Effector CD4-positive, alpha-beta T cell (primary cell): ENCODE data around the gene FGFR2.

Experiments
- DNase-seq: peaks from one replicate; pipeline ENCODE4 v3.0.0-alpha.2; 2020

FGFR2 gene

GRCh38 chr10:121484816-121485215 is 113.4 kb downstream of the FGFR2 start:
- no peak for DNase-seq

DNA sequence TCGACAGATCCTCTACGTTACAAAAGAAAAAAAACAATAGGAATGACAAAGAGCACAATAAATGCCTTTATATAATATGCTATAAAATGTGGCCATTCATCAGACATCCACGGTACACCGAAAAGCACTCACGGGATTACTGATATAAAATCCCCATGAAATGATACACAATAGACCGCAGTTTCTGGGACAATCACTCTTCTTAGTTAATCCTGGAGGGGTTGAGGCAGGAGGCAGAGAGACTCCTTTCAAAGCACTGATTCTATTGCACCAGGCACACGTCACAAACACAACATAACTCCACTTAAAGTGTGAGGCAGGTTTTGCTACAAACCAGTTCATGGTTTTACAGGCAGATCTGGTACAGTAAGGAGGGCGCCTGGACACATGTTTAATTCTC is 113.8 kb downstream of the FGFR2 start:
- DNase-seq, result no peak

DNA sequence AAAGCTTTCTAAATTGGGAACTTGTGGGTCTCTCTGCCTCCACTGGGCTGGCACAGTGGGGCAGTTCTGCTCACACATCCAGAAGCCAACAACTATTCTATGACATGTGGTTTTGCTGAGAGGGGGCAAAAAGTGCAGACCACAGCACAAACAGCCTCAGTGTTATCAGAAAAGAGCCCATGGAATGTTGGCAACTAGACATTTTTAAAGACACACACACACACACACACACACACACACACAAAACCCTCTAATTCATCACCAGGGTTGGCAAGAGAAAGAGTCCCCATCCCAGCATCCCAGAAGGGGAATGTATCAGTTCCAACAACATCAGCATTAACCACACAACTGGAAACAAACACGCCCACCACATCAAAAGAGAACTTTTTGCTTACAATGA is 117.1 kb downstream of the FGFR2 start:
- no peak for DNase-seq

DNA sequence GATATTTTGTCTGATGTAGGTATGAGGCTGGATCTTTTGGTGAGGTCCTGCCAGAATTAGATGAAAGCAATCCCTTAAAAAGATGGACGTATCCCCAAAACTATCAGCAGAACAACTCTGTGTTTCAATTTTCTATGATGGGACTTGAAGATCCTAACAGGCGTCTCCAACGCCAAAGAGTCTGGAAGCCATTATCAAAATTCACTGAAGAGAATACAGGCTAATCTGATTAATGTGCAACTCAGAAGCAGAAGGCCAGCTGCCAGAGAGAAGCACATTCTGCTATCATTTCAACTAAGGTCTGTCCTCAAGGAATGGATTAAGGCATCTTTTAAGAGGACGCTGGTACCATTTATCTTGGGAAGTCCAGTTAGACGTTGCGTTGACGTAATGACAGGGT is 119.7 kb downstream of the FGFR2 start:
- DNase-seq, result no peak

GRCh38 chr10:121469797-121470606 is 128.2 kb downstream of the FGFR2 start:
- DNase-seq, result no peak

DNA sequence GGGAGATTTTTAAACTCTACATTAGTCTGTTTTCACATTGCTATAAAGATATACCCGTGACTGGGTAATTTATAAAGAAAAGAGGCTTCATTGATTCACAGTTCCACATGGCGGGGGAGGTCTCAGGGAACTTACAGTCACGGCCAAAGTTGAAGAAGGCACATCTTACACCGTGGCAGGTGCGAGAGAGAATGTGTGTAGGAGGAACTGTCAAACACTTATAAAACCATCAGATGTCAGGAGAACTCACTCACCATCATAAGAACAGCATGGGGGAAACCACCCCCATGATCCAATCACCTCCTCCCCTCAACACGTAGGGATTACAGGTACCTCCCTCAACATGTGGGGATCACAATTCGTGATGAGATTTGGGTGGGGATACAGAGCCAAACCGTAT is 129.5 kb downstream of the FGFR2 start:
- no peak for DNase-seq

GRCh38 chr10:121466424-121466823 is 131.8 kb downstream of the FGFR2 start:
- no peak for DNase-seq

- DNase-seq, result no peak
These were observed 133.0 kb downstream of the FGFR2 start for GRCh38 chr10:121465215-121465614.

DNA sequence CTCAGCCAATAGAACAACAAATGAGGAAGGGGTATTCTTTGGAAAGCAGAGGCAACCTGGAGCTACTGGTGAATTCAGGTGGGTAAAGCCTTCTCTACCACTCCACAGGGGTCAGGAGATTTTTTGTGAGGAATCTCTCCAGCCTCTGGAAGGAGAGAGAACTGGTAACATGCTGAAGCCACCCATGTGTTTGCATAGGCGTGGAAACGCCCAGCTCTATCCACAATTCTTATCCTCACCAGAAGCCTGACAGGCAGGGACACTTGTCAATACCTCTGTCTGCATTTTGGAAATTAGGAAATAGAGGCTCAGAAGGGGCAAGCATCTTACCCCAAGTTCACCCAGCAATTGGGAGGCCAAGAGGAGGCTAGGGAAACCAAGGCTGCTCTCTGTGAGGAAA is 133.7 kb downstream of the FGFR2 start:
- no peak for DNase-seq

GRCh38 chr10:121462955-121463354 is 135.3 kb downstream of the FGFR2 start:
- no peak for DNase-seq

DNA sequence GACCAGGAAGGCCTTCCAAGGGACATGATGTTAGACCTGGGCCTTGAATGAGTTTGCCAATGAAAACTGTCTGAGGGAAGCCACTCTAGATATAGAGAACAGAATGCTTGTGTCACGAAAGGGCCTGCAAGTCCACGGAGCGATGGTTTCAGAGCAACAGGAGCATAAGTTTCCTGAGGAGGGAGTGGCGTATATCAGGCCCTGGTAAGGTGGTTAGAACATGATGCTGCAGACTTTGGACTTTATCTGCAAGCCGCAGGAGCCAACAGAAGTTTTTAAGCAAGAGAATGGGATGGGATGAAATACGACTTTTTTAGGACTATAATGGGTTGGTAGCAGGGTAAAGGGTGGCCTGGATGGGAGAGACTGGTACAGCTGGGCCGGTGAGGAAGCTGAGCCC is 136.0 kb downstream of the FGFR2 start:
- no peak for DNase-seq

- DNase-seq, result no peak
These were observed 136.9 kb downstream of the FGFR2 start for GRCh38 chr10:121461307-121461706.

GRCh38 chr10:121460733-121461132 is 137.5 kb downstream of the FGFR2 start:
- DNase-seq, result no peak

DNA sequence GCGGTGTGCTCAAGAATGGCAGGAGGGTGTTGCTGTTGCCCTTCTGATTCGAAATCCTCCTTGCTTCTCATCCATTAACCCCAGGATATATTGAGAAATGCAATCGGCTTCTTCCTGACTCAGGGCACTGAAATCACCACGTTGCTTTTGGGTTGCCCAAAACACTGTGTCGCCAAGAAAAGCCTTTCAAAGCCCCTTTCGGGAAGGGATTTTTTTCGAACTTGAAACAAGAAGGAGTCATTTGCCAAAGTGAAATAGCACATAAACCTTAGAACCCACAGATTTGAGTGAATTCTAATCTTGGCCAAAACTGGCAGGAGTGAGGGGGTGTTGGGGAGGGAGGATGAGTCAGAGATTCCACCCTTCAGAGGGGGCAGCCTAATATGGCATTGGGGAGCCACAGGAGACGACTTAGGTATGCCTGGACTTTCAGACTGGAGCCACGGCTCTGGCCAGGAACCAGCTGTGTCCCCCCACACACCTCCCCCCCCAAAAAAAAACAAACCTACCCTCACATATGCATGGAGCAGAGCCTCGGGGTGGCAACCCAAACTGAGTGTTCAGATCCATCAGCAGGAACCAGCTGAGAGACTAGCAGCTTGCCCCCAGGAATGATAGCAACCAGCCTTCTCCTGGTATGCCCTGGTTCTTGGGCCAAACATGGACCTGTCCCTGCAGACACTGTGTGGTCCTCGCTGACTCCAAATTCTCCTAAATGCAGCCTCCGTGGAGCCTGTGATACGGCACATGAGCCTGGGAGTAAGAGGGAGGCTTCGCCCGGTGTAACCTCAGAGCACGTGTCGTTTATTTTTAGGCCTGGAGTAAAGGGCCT is 138.4 kb downstream of the FGFR2 start:
- no peak for DNase-seq

GRCh38 chr10:121459279-121459621 is 139.0 kb downstream of the FGFR2 start:
- no peak for DNase-seq

DNA sequence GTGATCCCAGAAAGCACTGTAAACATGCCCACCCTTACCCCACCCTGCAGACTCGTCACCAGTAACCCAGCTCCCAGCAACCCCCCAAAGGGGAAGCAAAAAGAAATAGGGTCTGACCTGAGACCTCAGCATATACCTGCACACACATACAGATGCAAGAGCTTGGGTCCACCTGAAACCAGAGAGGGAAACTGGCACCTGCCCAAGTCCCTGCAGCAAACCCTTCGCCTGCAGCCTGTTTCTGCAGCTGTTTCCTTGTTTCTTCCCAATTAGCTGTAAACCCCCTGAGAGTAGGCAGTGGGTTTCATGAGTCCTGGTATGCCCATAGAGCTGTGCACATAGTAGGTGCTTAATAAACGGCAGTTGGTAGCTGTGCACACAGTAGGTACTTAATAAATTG is 140.5 kb downstream of the FGFR2 start:
- DNase-seq, result no peak

GRCh38 chr10:121455377-121455776 is 142.9 kb downstream of the FGFR2 start:
- DNase-seq, result no peak

- no peak for DNase-seq
These were observed 143.5 kb downstream of the FGFR2 start for GRCh38 chr10:121454781-121455180.

DNA sequence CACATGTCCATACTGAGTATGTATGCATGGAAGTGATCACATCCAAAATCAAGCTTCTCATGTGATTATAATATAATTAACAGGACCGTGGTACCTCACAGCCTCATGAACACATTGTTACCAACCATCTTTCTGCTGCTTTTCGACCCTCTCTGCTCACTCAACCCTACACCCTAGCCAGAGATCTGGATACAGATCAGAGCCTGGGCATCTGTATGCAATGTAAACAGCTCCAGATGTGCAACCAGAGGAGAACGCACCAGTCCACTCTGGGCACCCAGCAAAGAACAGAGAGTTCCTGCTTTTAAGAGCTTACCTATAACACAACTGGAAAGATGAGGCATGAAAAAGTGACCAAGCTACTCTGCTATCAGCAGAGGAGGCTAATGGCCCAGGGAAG is 145.1 kb downstream of the FGFR2 start:
- no peak for DNase-seq

GRCh38 chr10:121452581-121452980 is 145.7 kb downstream of the FGFR2 start:
- DNase-seq, result no peak

- DNase-seq, result no peak
These were observed 148.0 kb downstream of the FGFR2 start for GRCh38 chr10:121450247-121450646.

DNA sequence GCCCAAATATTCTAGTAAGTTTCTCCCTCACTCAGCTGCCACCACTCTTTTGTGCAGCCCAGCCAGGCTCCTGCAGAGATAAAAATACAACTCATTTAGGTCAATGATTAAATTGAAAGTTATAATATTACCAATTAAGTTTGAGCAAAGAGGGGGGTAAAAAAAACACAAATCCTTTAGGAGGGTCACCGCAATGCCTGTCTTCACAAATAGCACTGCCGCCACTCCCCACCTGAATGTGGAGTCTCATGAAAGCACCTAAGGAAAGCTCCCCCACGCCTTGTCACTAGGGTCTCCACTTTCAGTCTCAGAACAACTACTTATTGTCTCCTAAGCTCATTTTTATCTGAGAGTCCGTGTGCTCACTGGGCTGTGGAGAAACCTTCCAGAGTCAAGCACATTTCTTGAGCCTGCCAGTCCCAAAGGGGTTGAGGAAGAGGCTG is 148.7 kb downstream of the FGFR2 start:
- DNase-seq, result no peak

DNA sequence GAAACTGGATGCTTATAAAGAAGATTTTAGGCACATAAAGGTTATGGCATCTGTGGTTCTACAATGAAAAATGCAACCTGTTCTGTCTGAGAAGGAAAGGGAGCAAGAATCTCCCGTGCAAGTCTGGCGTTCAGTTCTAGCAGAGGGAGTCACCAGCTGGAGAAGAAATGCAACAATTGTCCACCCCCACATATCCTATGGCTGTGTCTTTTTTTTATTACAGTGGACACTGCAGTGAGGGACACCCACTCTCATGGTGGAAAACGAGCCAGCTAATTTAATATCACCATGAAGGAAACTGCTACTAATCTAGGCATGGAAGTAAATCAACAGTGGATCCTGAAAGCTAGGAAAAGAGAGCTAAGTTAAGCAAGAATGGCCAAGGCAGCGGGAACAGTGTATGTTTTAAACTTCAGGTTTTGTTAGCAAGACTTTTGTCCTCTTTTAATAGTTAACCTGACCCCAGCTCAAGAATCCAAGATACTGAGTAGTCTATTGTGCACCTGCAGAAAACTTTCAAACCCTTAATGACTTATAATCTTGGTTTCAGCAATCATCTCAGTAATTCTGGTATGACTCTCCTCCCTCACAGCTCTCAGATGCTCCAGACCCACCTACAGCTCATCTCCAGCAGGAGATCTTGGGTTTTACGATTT is 149.3 kb downstream of the FGFR2 start:
- DNase-seq, result no peak
